HCT116 (cell line): ENCODE data around the gene MAF. TPM values are rescaled to one million over a fixed set of nuclear protein-coding genes. Genes with fewer than 3 reads are reported as not detected.

Source experiments
- ATAC-seq: fragments of 200-7000 bp; cut with Tn5 transposase; 2 replicates; pipeline ENCODE4 v1.9.1; 2020; ENCODE audit warnings: mild to moderate bottlenecking, moderate library complexity
- BruUV-seq: library from RNA; stranded (reverse); fragments of 400-500 nt; replicated peaks from 2 replicates; lab custom pipeline; 2021; lab: Mats Ljungman, UMichigan
- CTCF ChIA-PET: fragments of 300-600 bp; sonication (Branson Sonifier 250); formaldehyde crosslinking; loops from one replicate; lab custom pipeline; 2021; ENCODE audit warnings: antibody characterized with exemption; lab: Charles Lee
- POLR2A ChIA-PET: fragments of 300-600, 350-600 bp; sonication (Branson Sonifier 250); formaldehyde crosslinking; loops from one replicate; lab custom pipeline; 2021; ENCODE audit warnings: antibody characterized with exemption; lab: Charles Lee
- RAD21 ChIA-PET, 2 experiments: fragments of 300-600 bp; sonication (Branson Sonifier 250); formaldehyde crosslinking; loops; one replicate each; lab custom pipeline; 2023; ENCODE audit warnings: low total read pairs in 2 of 2; ENCODE audit not compliant: uncharacterized antibody in 2 of 2, unreplicated experiment in 2 of 2, low non-redundant PET in 1 of 2; lab: Charles Lee
- DNase-seq: peaks from one replicate; pipeline ENCODE4 v3.0.0-alpha.2; 2010; ENCODE audit warnings: low read depth, low spot score
- H2AFZ ChIP-seq: fragments of 200-600 bp; shearing (Covaris generic), sonication (generic); 2 replicates; pipeline ENCODE4 v1.6.1; 2017; ENCODE audit warnings: low read depth, mixed run types, mixed read lengths, antibody characterized with exemption, low read length; ENCODE audit not compliant: poor library complexity, severe bottlenecking
- H3K27ac ChIP-seq: 2 replicates; pipeline ENCODE4 v1.5.1; 2012; ENCODE audit warnings: low read depth, low read length
- H3K27me3 ChIP-seq: fragments of 200-600 bp; sonication (generic); 2 replicates; pipeline ENCODE4 v1.6.1; 2016; ENCODE audit warnings: mixed run types, low read length, mixed read lengths; ENCODE audit not compliant: insufficient read depth
- H3K36me3 ChIP-seq, 2 experiments: fragments of 200-500 bp in 1 of 2; fragments of 200-600 bp in 1 of 2; sonication (Bioruptor generic) in 1 of 2; sonication (generic) in 1 of 2; 2 replicates each; pipeline versions ENCODE4 v1.5.1 to v1.6.1; 2014 to 2016; ENCODE audit warnings: low read length in 2 of 2, inconsistent platforms in 1 of 2, mixed read lengths in 1 of 2, mixed run types in 1 of 2; ENCODE audit not compliant: insufficient read depth in 2 of 2, control insufficient read depth in 1 of 2
- H3K4me1 ChIP-seq, 2 experiments: fragments of 200-600 bp in 1 of 2; sonication (generic) in 1 of 2; 2 replicates each; pipeline versions ENCODE4 v1.5.1 to v1.6.1; 2012 to 2017; ENCODE audit warnings: low read length in 2 of 2, inconsistent platforms in 1 of 2, mild to moderate bottlenecking in 1 of 2, mixed read lengths in 1 of 2, mixed run types in 1 of 2, moderate library complexity in 1 of 2; ENCODE audit not compliant: insufficient read depth in 2 of 2, control insufficient read depth in 1 of 2
- H3K4me2 ChIP-seq: fragments of 200-600 bp; sonication (generic); 2 replicates; pipeline ENCODE4 v1.6.1; 2017; ENCODE audit warnings: mixed run types, low read length, mixed read lengths
- H3K4me3 ChIP-seq, 2 experiments: fragments of 200-600 bp in 1 of 2; sonication (generic) in 1 of 2; replicated peaks in 1 of 2; 2 replicates each; pipeline ENCODE4 v1.5.1; 2011 to 2016; ENCODE audit warnings: low read length in 2 of 2, control low read depth in 1 of 2, low read depth in 1 of 2, mild to moderate bottlenecking in 1 of 2, mixed read lengths in 1 of 2, mixed run types in 1 of 2
- H3K79me2 ChIP-seq: fragments of 200-600 bp; sonication (generic); 2 replicates; pipeline ENCODE4 v1.6.1; 2017; ENCODE audit warnings: mild to moderate bottlenecking, mixed run types, low read length, moderate library complexity, mixed read lengths; ENCODE audit not compliant: insufficient read depth
- H3K9ac ChIP-seq: fragments of 200-600 bp; sonication (generic); 2 replicates; pipeline ENCODE4 v1.6.1; 2016; ENCODE audit warnings: low read length, mixed read lengths
- H3K9me2 ChIP-seq: fragments of 200-600 bp; sonication (generic), shearing (Covaris generic); 2 replicates; pipeline ENCODE4 v1.6.1; 2017; ENCODE audit warnings: mixed run types, mild to moderate bottlenecking, moderate library complexity; ENCODE audit not compliant: insufficient read depth
- H3K9me3 ChIP-seq, 2 experiments: fragments of 200-500 bp in 1 of 2; fragments of 200-600 bp in 1 of 2; sonication (Bioruptor generic) in 1 of 2; sonication (generic) in 1 of 2; 2 replicates each; pipeline ENCODE4 v1.6.1; 2014 to 2017; ENCODE audit warnings: low read length in 2 of 2, mixed read lengths in 2 of 2, inconsistent platforms in 1 of 2, low read depth in 1 of 2, mild to moderate bottlenecking in 1 of 2, mixed run types in 1 of 2, moderate library complexity in 1 of 2; ENCODE audit not compliant: control insufficient read depth in 1 of 2, insufficient read depth in 1 of 2
- H4K20me1 ChIP-seq: fragments of 200-600 bp; sonication (generic), shearing (Covaris generic); 2 replicates; pipeline ENCODE4 v1.6.1; 2017; ENCODE audit warnings: mixed run types, mild to moderate bottlenecking, moderate library complexity; ENCODE audit not compliant: insufficient read depth
- CBX3 ChIP-seq: IDR thresholded peaks from 2 replicates; pipeline ENCODE4 v1.6.1; 2012; ENCODE audit warnings: low read depth
- CEBPB ChIP-seq: IDR thresholded peaks from 2 replicates; pipeline ENCODE4 v1.6.1; 2012; ENCODE audit warnings: low read depth
- EGR1 ChIP-seq: IDR thresholded peaks from 2 replicates; pipeline ENCODE4 v1.6.1; 2012; ENCODE audit warnings: low read depth
- EZH2 ChIP-seq: fragments of 200-600 bp; sonication (generic); IDR thresholded peaks from 2 replicates; pipeline ENCODE4 v1.6.1; 2017; ENCODE audit warnings: antibody characterized with exemption, mixed run types
- FOSL1 ChIP-seq: IDR thresholded peaks from 2 replicates; pipeline ENCODE4 v1.6.1; 2012; ENCODE audit warnings: low read depth
- JUND ChIP-seq: IDR thresholded peaks from 2 replicates; pipeline ENCODE4 v1.6.1; 2012
- RAD21 ChIP-seq: IDR thresholded peaks from 2 replicates; pipeline ENCODE4 v1.6.1; 2012; ENCODE audit warnings: low read depth, mild to moderate bottlenecking
- SIN3A ChIP-seq: IDR thresholded peaks from 2 replicates; pipeline ENCODE4 v1.6.1; 2012; ENCODE audit warnings: low read depth
- SP1 ChIP-seq: IDR thresholded peaks from 2 replicates; pipeline ENCODE4 v1.6.1; 2012; ENCODE audit warnings: low read depth
- ZFX ChIP-seq: fragments of 450-650 bp; IDR thresholded peaks from 2 replicates; pipeline ENCODE4 v1.6.1; 2017
- intact Hi-C: fragments of 100-400 bp; cut with micrococcal nuclease; formaldehyde crosslinking; loops from 2 replicates; pipeline ENCODE4 v1.10.0; 2022
- total RNA-seq: library from RNA; stranded (reverse); gene quantifications from one replicate; pipeline ENCODE4 v1.2.1, GENCODE V29; 2021; ENCODE audit not compliant: unreplicated experiment
- TF ChIP-seq, protein P1 (sequence below), 3 experiments: fragments of 200-600 bp in 1 of 3; sonication (generic) in 1 of 3; IDR thresholded peaks in 2 of 3; conservative IDR thresholded peaks in 1 of 3; 2 replicates each; pipeline ENCODE4 v1.5.1; 2012 to 2017; ENCODE audit warnings: low read depth in 2 of 3, low read length in 2 of 3, antibody characterized with exemption in 1 of 3, borderline replicate concordance in 1 of 3, control low read depth in 1 of 3, mild to moderate bottlenecking in 1 of 3, mixed read lengths in 1 of 3, mixed run types in 1 of 3, moderate library complexity in 1 of 3; ENCODE audit not compliant: insufficient read depth in 1 of 3
- TF ChIP-seq, protein P2 (sequence below): IDR thresholded peaks from 2 replicates; pipeline ENCODE4 v1.6.1; 2012
- TF ChIP-seq, protein P3 (sequence below): IDR thresholded peaks from 2 replicates; pipeline ENCODE4 v1.6.1; 2011; ENCODE audit warnings: mild to moderate bottlenecking, low read length, moderate library complexity; ENCODE audit not compliant: insufficient replicate concordance; ENCODE audit errors: extremely low read depth

The MAF gene
- total RNA-seq, 1 experiment from 2014 or later, result 0.27 TPM

DNA sequence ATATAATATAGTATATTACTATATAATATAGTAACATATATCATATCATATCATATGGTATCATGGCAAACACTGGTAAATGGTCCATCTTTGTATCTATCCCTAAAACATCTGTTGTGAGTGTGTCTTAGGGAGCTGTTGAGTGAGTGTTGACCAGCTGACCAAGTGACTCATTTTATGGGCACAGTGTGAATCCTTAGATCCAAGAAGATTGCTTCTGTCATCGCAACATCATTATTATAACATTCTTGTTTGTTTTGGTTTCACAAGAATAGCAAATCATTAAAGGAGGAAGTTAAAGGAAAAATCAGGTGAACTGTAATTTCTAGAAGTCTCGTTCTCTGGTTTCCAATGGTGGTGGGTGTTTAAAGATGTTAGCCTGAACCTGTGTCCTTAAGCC, 11.7 kb upstream of the MAF start:
- CTCF ChIA-PET, result no interaction called here
- intact Hi-C loops, result no loop called here
- POLR2A ChIA-PET, result no interaction called here
- H3K36me3 ChIP-seq, result no peaks in the 10 kb centered on the region
- BruUV-seq, result no TSS peak
- no peak overlapping the region for H3K4me2 ChIP-seq
- H3K4me1 ChIP-seq, result no peaks in the 10 kb centered on the region
- no peak overlapping the region for H3K27ac ChIP-seq
- no peak overlapping the region for H3K9ac ChIP-seq
- H2AFZ ChIP-seq, result no peak overlapping the region
- H3K9me3 ChIP-seq, result peaks cover 18 to 19% of the 10 kb centered on the region in 2 experiments; a peak in 2 of 4 replicates
- ATAC-seq (no peak), DNase-seq (no peak)
- RAD21 ChIA-PET, result no interaction called here
- H3K27me3 ChIP-seq, result no peaks in the 10 kb centered on the region
- no peak overlapping the region for H3K4me3 ChIP-seq
- H3K79me2 ChIP-seq, result no peaks in the 10 kb centered on the region
- TF ChIP-seq ZFX (no peak), EZH2 (no peak), EGR1 (no peak), SIN3A (no peak), CEBPB (no peak), SP1 (no peak), JUND (no peak), FOSL1 (no peak), CBX3 (no peak), RAD21 (no peak)
- TF ChIP-seq, protein P1, sequence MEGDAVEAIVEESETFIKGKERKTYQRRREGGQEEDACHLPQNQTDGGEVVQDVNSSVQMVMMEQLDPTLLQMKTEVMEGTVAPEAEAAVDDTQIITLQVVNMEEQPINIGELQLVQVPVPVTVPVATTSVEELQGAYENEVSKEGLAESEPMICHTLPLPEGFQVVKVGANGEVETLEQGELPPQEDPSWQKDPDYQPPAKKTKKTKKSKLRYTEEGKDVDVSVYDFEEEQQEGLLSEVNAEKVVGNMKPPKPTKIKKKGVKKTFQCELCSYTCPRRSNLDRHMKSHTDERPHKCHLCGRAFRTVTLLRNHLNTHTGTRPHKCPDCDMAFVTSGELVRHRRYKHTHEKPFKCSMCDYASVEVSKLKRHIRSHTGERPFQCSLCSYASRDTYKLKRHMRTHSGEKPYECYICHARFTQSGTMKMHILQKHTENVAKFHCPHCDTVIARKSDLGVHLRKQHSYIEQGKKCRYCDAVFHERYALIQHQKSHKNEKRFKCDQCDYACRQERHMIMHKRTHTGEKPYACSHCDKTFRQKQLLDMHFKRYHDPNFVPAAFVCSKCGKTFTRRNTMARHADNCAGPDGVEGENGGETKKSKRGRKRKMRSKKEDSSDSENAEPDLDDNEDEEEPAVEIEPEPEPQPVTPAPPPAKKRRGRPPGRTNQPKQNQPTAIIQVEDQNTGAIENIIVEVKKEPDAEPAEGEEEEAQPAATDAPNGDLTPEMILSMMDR (IDR thresholded peaks at IDR 0.05 in 2 of 3, conservative IDR thresholded peaks at IDR 0.05 in 1 of 3; ENCODE audit: borderline replicate concordance in 1 of 3, insufficient read depth in 1 of 3, low read depth in 2 of 3, low read length in 2 of 3), result no peak
- TF ChIP-seq, protein P2, sequence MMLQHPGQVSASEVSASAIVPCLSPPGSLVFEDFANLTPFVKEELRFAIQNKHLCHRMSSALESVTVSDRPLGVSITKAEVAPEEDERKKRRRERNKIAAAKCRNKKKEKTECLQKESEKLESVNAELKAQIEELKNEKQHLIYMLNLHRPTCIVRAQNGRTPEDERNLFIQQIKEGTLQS, result no peak
- TF ChIP-seq, protein P3, sequence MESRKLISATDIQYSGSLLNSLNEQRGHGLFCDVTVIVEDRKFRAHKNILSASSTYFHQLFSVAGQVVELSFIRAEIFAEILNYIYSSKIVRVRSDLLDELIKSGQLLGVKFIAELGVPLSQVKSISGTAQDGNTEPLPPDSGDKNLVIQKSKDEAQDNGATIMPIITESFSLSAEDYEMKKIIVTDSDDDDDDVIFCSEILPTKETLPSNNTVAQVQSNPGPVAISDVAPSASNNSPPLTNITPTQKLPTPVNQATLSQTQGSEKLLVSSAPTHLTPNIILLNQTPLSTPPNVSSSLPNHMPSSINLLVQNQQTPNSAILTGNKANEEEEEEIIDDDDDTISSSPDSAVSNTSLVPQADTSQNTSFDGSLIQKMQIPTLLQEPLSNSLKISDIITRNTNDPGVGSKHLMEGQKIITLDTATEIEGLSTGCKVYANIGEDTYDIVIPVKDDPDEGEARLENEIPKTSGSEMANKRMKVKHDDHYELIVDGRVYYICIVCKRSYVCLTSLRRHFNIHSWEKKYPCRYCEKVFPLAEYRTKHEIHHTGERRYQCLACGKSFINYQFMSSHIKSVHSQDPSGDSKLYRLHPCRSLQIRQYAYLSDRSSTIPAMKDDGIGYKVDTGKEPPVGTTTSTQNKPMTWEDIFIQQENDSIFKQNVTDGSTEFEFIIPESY, result no peak
- no peaks in the 10 kb centered on the region for H4K20me1 ChIP-seq
- H3K9me2 ChIP-seq, result no peaks in the 10 kb centered on the region
